ENCODE results near the gene FAR2. TPM values are rescaled to one million over a fixed set of nuclear protein-coding genes. Genes with fewer than 3 reads are reported as not detected.

FAR2 gene
- total RNA-seq, 1 donor from 2014 or later, result 3.4 TPM

GRCh38 chr12:29226616-29227015, 77.5 kb downstream of the FAR2 start:
- Histone ChIP-seq H3K27ac (replicated peaks) (no peak overlapping the region), H3K4me3 (no peak overlapping the region), H3K36me3 (no peaks in the 10 kb centered on the region), H3K9me3 (replicated peaks) (peaks cover 7% of the 10 kb centered on the region), H3K27me3 (ENCODE audit: low read depth) (no peaks in the 10 kb centered on the region), H3K4me1 (no peaks in the 10 kb centered on the region)
- intact Hi-C loops (cut with micrococcal nuclease), result no loop called here
- DNase-seq, result no peak
- TF ChIP-seq, protein P1, sequence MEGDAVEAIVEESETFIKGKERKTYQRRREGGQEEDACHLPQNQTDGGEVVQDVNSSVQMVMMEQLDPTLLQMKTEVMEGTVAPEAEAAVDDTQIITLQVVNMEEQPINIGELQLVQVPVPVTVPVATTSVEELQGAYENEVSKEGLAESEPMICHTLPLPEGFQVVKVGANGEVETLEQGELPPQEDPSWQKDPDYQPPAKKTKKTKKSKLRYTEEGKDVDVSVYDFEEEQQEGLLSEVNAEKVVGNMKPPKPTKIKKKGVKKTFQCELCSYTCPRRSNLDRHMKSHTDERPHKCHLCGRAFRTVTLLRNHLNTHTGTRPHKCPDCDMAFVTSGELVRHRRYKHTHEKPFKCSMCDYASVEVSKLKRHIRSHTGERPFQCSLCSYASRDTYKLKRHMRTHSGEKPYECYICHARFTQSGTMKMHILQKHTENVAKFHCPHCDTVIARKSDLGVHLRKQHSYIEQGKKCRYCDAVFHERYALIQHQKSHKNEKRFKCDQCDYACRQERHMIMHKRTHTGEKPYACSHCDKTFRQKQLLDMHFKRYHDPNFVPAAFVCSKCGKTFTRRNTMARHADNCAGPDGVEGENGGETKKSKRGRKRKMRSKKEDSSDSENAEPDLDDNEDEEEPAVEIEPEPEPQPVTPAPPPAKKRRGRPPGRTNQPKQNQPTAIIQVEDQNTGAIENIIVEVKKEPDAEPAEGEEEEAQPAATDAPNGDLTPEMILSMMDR (IDR thresholded peaks at IDR 0.05; ENCODE audit: borderline replicate concordance), result no peak

DNA sequence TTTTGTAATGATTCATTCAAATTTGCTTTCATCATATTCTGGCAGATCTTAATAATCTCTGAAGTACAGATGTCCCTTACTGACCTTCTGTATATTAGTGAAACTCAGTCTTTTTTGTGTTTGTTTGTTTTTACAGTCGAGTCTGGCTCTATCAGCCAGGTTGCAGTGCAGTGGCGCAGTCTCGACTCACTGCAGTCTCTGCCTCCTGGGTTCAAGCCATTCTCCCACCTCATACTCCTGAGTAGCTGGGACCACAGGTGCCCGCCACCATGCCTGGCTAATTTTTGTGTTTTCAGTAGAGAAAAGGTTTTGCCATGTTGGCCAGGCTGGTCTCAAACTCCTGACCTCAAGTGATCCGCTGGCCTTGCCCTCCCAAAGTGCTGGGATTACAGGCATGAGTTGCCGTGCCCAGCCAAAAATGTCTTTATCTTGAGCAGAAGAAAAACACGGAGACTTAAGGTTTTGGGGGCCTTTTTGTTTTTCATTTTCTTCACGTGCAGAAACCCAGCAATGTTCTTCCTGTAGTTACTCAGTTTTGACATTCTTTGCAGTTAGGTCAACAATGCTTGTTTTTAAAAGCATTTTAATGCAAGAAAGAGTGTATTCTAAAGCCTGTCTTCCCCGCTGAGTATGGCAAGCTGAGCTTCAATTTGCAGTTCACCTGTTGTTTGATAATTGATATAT, 79.5 kb downstream of the FAR2 start:
- no peak overlapping the region for H3K27ac ChIP-seq (replicated peaks)
- H3K9me3 ChIP-seq (replicated peaks), result no peaks in the 10 kb centered on the region
- no peaks in the 10 kb centered on the region for H3K27me3 ChIP-seq (ENCODE audit: low read depth)
- H3K36me3 ChIP-seq, result no peaks in the 10 kb centered on the region
- TF ChIP-seq, protein P1 (IDR thresholded peaks at IDR 0.05; ENCODE audit: borderline replicate concordance), result no peak
- intact Hi-C loops (cut with micrococcal nuclease), result no loop called here
- DNase-seq, result no peak
- no peaks in the 10 kb centered on the region for H3K4me1 ChIP-seq
- no peak overlapping the region for H3K4me3 ChIP-seq

DNA sequence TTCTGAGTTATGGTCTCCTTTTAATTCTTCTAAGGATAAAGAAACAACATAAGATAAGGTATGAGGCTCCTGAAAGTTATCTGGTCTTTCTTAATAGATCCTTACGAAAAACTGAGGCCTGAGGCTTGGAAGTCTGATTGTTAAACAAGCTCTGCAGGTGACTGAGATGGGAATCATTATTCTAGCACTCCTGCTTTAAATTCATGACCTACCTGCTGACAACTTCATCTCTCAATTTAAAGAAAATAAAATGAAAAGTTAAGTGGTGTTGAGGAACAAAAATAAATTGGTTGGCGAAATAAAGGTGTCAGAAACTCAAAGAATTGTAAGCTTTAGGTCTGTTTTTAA, 80.1 kb downstream of the FAR2 start:
- Histone ChIP-seq H3K27me3 (ENCODE audit: low read depth) (no peaks in the 10 kb centered on the region), H3K36me3 (no peaks in the 10 kb centered on the region), H3K9me3 (replicated peaks) (no peaks in the 10 kb centered on the region), H3K4me1 (no peaks in the 10 kb centered on the region), H3K4me3 (no peak overlapping the region), H3K27ac (replicated peaks) (no peak overlapping the region)
- TF ChIP-seq, protein P1 (IDR thresholded peaks at IDR 0.05; ENCODE audit: borderline replicate concordance), result no peak
- no peak for DNase-seq
- intact Hi-C loops (cut with micrococcal nuclease), result no loop called here

- intact Hi-C loops (cut with micrococcal nuclease), result no loop called here
- H3K27ac ChIP-seq (replicated peaks), result no peak overlapping the region
- no peaks in the 10 kb centered on the region for H3K36me3 ChIP-seq
- no peaks in the 10 kb centered on the region for H3K27me3 ChIP-seq (ENCODE audit: low read depth)
- no peaks in the 10 kb centered on the region for H3K4me1 ChIP-seq
- no peaks in the 10 kb centered on the region for H3K9me3 ChIP-seq (replicated peaks)
- H3K4me3 ChIP-seq, result no peak overlapping the region
- DNase-seq, result no peak
- TF ChIP-seq, protein P1 (IDR thresholded peaks at IDR 0.05; ENCODE audit: borderline replicate concordance), result no peak
These were observed 80.9 kb downstream of the FAR2 start for GRCh38 chr12:29229937-29230336.

GRCh38 chr12:29230800-29231560, 81.9 kb downstream of the FAR2 start:
- Histone ChIP-seq H3K27ac (replicated peaks) (no peak overlapping the region), H3K4me1 (no peaks in the 10 kb centered on the region), H3K9me3 (replicated peaks) (no peaks in the 10 kb centered on the region), H3K27me3 (ENCODE audit: low read depth) (no peaks in the 10 kb centered on the region), H3K36me3 (no peaks in the 10 kb centered on the region), H3K4me3 (no peak overlapping the region)
- DNase-seq, result no peak
- intact Hi-C loops (cut with micrococcal nuclease), result no loop called here
- TF ChIP-seq, protein P1 (IDR thresholded peaks at IDR 0.05; ENCODE audit: borderline replicate concordance), result no peak

All from left ventricle myocardium inferior (tissue), 1 donor.